HEK293 (cell line): Measurements from ENCODE around the gene PHC3.

Source experiments
- KLF16 ChIP-seq: fragments of 450-650 bp; formaldehyde crosslinking; IDR thresholded peaks from 2 replicates; pipeline ENCODE4 v1.5.1; 2017; ENCODE audit warnings: missing biosample characterization, missing genetic modification characterization
- ZBTB1 ChIP-seq: fragments of 450-650 bp; formaldehyde crosslinking; IDR thresholded peaks from 2 replicates; pipeline ENCODE4 v1.5.1; 2016; ENCODE audit warnings: missing biosample characterization, missing genetic modification characterization
- ZNF146 ChIP-seq: fragments of 450-650 bp; formaldehyde crosslinking; IDR thresholded peaks from 2 replicates; pipeline ENCODE4 v1.5.1; 2016; ENCODE audit warnings: missing biosample characterization, missing genetic modification characterization
- ZNF510 ChIP-seq: fragments of 450-650 bp; formaldehyde crosslinking; IDR thresholded peaks from 2 replicates; pipeline ENCODE4 v1.5.1; 2018; ENCODE audit warnings: mild to moderate bottlenecking, missing genetic modification characterization, missing biosample characterization; ENCODE audit not compliant: insufficient replicate concordance
- TF ChIP-seq, protein P1 (sequence below): fragments of 450-650 bp; formaldehyde crosslinking; IDR thresholded peaks from 2 replicates; pipeline ENCODE4 v1.5.1; 2016; ENCODE audit warnings: missing biosample characterization, missing genetic modification characterization

DNA sequence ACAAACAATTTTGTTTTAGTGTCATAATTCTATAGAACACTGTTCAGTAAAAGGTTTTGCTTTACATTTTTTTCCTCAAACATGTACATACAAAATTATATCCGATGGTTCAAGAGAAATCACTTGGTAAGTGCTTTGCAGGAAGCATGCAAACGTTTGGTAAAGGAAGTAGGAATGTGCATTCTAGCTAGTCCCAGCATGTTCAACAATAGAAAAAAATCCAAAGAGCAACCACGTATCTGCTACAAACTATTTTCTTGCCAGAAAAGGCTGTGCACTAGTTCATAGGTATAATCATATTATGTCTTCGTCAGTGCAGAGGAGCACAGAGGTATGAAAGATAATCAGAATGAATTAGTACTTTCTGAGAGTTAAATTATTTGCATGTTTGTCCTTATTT, 85.8 kb downstream of the PHC3 start:
- TF ChIP-seq ZBTB1 (tag by site-specific recombination), result no peak
- TF ChIP-seq KLF16 (tag by site-specific recombination), result no peak
- TF ChIP-seq, protein P1, sequence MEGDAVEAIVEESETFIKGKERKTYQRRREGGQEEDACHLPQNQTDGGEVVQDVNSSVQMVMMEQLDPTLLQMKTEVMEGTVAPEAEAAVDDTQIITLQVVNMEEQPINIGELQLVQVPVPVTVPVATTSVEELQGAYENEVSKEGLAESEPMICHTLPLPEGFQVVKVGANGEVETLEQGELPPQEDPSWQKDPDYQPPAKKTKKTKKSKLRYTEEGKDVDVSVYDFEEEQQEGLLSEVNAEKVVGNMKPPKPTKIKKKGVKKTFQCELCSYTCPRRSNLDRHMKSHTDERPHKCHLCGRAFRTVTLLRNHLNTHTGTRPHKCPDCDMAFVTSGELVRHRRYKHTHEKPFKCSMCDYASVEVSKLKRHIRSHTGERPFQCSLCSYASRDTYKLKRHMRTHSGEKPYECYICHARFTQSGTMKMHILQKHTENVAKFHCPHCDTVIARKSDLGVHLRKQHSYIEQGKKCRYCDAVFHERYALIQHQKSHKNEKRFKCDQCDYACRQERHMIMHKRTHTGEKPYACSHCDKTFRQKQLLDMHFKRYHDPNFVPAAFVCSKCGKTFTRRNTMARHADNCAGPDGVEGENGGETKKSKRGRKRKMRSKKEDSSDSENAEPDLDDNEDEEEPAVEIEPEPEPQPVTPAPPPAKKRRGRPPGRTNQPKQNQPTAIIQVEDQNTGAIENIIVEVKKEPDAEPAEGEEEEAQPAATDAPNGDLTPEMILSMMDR (tag by site-specific recombination), result no peak
- no peak for TF ChIP-seq ZNF510
- TF ChIP-seq ZNF146 (tag by site-specific recombination), result no peak
